HL-60 (cell line): Measurements from ENCODE around the gene LONRF3.

Experiments
- DNase-seq, 2 experiments: peaks; one replicate each; pipeline ENCODE4 v3.0.0-alpha.2; 2010 to 2020; ENCODE audit warnings: low read depth in 1 of 2, low spot score in 1 of 2
- H3K27ac ChIP-seq: fragments of 250-450 bp; sonication (Bioruptor Pico); replicated peaks from 2 replicates; pipeline ENCODE4 v1.5.1; 2020; ENCODE audit warnings: mild to moderate bottlenecking, moderate library complexity
- H3K27me3 ChIP-seq: fragments of 250-450 bp; sonication (Bioruptor Pico); 2 replicates; pipeline ENCODE4 v1.5.1; 2021; ENCODE audit warnings: mild to moderate bottlenecking, moderate library complexity; ENCODE audit not compliant: insufficient read depth, poor library complexity, severe bottlenecking
- H3K4me3 ChIP-seq: replicated peaks from 2 replicates; pipeline ENCODE4 v1.5.1; 2011; ENCODE audit warnings: mild to moderate bottlenecking, control low read depth, low read length; ENCODE audit not compliant: insufficient read depth
- GABPA ChIP-seq: IDR thresholded peaks from 2 replicates; pipeline ENCODE4 v1.6.1; 2012; ENCODE audit warnings: low read depth
- POLR2AphosphoS5 ChIP-seq: IDR thresholded peaks from 2 replicates; pipeline ENCODE4 v1.6.1; 2012; ENCODE audit warnings: low read depth
- REST ChIP-seq: IDR thresholded peaks from 2 replicates; pipeline ENCODE4 v1.6.1; 2012; ENCODE audit warnings: low read depth; ENCODE audit not compliant: insufficient replicate concordance
- SPI1 ChIP-seq: IDR thresholded peaks from 2 replicates; pipeline ENCODE4 v1.6.1; 2012; ENCODE audit warnings: low read depth, mild to moderate bottlenecking, borderline replicate concordance
- TF ChIP-seq, protein P1 (sequence below): IDR thresholded peaks from one replicate; pipeline ENCODE4 v1.5.1; 2011; ENCODE audit warnings: low read length, control low read depth, inconsistent platforms; ENCODE audit not compliant: insufficient read depth

Gene LONRF3

DNA sequence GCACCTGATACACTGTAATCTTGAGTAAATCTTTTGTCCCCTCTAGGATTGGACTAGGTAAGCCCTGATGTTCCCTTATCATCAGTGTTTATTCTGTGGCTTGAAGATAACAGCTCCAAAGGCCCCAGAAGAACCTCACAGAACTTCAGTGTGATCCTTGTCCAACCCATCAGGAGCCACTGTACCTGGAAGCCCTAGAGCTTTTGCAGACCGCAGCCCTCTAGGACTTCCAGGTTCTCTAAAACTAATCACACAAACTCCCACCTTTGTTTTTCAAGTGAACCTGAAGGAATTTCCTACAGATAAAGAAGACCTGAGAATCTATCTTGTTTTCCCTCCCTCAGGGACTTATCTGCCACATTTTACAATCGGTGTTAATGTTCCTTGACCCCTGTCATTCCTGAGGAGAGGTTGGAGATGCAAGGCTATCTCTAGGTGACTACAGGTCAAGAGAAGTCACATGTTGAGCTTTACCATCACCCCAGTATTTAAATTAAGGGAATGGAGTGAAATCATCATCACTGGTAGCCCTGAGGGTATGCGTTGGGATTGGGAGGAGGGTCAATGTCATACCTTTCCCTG, 32.9 kb downstream of the LONRF3 start:
- Histone ChIP-seq H3K27me3 (no peaks in the 10 kb centered on the region), H3K27ac (no peak overlapping the region), H3K4me3 (no peak overlapping the region)
- no peak for TF ChIP-seq GABPA
- TF ChIP-seq, protein P1, sequence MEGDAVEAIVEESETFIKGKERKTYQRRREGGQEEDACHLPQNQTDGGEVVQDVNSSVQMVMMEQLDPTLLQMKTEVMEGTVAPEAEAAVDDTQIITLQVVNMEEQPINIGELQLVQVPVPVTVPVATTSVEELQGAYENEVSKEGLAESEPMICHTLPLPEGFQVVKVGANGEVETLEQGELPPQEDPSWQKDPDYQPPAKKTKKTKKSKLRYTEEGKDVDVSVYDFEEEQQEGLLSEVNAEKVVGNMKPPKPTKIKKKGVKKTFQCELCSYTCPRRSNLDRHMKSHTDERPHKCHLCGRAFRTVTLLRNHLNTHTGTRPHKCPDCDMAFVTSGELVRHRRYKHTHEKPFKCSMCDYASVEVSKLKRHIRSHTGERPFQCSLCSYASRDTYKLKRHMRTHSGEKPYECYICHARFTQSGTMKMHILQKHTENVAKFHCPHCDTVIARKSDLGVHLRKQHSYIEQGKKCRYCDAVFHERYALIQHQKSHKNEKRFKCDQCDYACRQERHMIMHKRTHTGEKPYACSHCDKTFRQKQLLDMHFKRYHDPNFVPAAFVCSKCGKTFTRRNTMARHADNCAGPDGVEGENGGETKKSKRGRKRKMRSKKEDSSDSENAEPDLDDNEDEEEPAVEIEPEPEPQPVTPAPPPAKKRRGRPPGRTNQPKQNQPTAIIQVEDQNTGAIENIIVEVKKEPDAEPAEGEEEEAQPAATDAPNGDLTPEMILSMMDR, result no peak
- no peak for TF ChIP-seq POLR2AphosphoS5
- TF ChIP-seq REST, result no peak
- TF ChIP-seq SPI1, result no peak
- no peak for DNase-seq

- peak in 1 of 2 experiments; percentile 13 for DNase-seq
- TF ChIP-seq, protein P1, result peak; percentile 33
- no peak for TF ChIP-seq POLR2AphosphoS5
- H3K4me3 ChIP-seq, result no peak overlapping the region
- H3K27ac ChIP-seq, result no peak overlapping the region
- H3K27me3 ChIP-seq, result no peaks in the 10 kb centered on the region
Observed at GRCh38 chrX:119008110-119008744, 33.8 kb downstream of the LONRF3 start.

DNA sequence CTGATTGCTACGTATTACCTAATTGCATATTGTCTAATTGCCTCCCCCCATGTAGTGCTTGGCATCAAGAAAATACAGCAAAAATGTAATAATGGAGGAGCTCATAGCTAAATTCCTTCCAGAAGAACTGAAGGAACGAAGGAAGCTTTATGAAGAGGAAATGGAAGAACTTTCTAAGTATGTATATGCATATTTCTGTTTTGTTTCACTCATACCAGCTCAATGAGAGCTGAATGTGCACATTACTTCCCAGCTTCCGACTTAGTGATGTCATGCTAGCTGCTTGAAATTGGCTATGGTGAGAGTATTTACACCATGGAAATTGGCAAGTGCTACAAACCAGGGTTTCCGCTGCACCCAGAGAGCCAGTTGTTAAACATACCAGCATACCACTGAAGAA, 34.7 kb downstream of the LONRF3 start:
- Histone ChIP-seq H3K27me3 (no peaks in the 10 kb centered on the region), H3K4me3 (no peak overlapping the region), H3K27ac (no peak overlapping the region)
- no peak for DNase-seq
- TF ChIP-seq REST (no peak), SPI1 (no peak), POLR2AphosphoS5 (no peak), GABPA (no peak)
- TF ChIP-seq, protein P1, result no peak
